Body of pancreas (tissue), 4 donors: ENCODE measurements around the gene ANKMY1.

Experiments used
- POLR2A ChIP-seq, 3 donors: fragments of 450-650 bp; IDR thresholded peaks; one replicate each; pipeline ENCODE4 v1.6.1; 2016; ENCODE audit warnings: antibody characterized with exemption in 3 of 3, mild to moderate bottlenecking in 2 of 3
- TF ChIP-seq, protein P1 (sequence below), 7 experiments: fragments of 450-650 bp in 4 of 7; fragments of 200-600 bp in 3 of 7; sonication (generic) in 3 of 7; IDR thresholded peaks; one replicate each; pipeline ENCODE4 v1.5.1; 2016 to 2019; ENCODE audit warnings: antibody characterized with exemption in 7 of 7

GRCh38 chr2:240467659-240468302, 90.0 kb downstream of the ANKMY1 start:
- no peak for TF ChIP-seq POLR2A (IDR thresholded peaks at IDR 0.05)
- TF ChIP-seq, protein P1, sequence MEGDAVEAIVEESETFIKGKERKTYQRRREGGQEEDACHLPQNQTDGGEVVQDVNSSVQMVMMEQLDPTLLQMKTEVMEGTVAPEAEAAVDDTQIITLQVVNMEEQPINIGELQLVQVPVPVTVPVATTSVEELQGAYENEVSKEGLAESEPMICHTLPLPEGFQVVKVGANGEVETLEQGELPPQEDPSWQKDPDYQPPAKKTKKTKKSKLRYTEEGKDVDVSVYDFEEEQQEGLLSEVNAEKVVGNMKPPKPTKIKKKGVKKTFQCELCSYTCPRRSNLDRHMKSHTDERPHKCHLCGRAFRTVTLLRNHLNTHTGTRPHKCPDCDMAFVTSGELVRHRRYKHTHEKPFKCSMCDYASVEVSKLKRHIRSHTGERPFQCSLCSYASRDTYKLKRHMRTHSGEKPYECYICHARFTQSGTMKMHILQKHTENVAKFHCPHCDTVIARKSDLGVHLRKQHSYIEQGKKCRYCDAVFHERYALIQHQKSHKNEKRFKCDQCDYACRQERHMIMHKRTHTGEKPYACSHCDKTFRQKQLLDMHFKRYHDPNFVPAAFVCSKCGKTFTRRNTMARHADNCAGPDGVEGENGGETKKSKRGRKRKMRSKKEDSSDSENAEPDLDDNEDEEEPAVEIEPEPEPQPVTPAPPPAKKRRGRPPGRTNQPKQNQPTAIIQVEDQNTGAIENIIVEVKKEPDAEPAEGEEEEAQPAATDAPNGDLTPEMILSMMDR (IDR thresholded peaks at IDR 0.05), result no peak
